Measurements from ENCODE around the gene FAM222B. TPM values are rescaled to one million over a fixed set of nuclear protein-coding genes. Genes with fewer than 3 reads are reported as not detected.

The FAM222B gene
- total RNA-seq, 2 experiments from 2014 or later = 4.0 to 15.2 TPM

GRCh38 chr17:28756049-28756804, 86.4 kb downstream of the FAM222B start:
- Histone ChIP-seq H3K79me2 (ENCODE audit: insufficient read depth, low read depth, low read length) (no peaks in the 10 kb centered on the region), H4K20me1 (ENCODE audit: insufficient read depth, low read length) (no peaks in the 10 kb centered on the region), H2AFZ (ENCODE audit: low read length) (no peak overlapping the region), H3K4me1 (ENCODE audit: insufficient read depth, low read length, poor library complexity, severe bottlenecking) (no peaks in the 10 kb centered on the region), H3K36me3 (ENCODE audit: insufficient read depth, low read length) (peaks cover 36% of the 10 kb centered on the region), H3K4me2 (ENCODE audit: low read length) (no peak overlapping the region), H3K9me3 (ENCODE audit: low read length) (no peaks in the 10 kb centered on the region), H3K4me3 (ENCODE audit: low read depth, low read length, poor library complexity, severe bottlenecking) (no peak overlapping the region), H3K27ac (ENCODE audit: low read depth, low read length, poor library complexity, severe bottlenecking) (no peak overlapping the region), H3K9me2 (ENCODE audit: insufficient read depth, low read length) (no peaks in the 10 kb centered on the region)
- CTCF ChIA-PET (ENCODE audit: unreplicated experiment) = interaction anchor here (0.6 kb wide), 1 partner anchor 11 kb away, joined by 6 read pairs; no protein-coding TSS in a partner anchor
- BruUV-seq (replicated peaks) = no TSS peak
- TF ChIP-seq EZH2phosphoT487 (IDR thresholded peaks at IDR 0.05; ENCODE audit: borderline replicate concordance, low read depth, low read length) (no peak), CTCF (conservative IDR thresholded peaks at IDR 0.05; ENCODE audit: low read length) (no peak)
- POLR2A ChIA-PET = interaction anchor here (2.2 kb wide), 1 partner anchor 29 kb away, joined by 6 read pairs; no protein-coding TSS in a partner anchor
- DNase-seq (ENCODE audit: low spot score) = no peak
- intact Hi-C loops (cut with micrococcal nuclease; ENCODE audit: unreplicated experiment) = no loop called here

DNA sequence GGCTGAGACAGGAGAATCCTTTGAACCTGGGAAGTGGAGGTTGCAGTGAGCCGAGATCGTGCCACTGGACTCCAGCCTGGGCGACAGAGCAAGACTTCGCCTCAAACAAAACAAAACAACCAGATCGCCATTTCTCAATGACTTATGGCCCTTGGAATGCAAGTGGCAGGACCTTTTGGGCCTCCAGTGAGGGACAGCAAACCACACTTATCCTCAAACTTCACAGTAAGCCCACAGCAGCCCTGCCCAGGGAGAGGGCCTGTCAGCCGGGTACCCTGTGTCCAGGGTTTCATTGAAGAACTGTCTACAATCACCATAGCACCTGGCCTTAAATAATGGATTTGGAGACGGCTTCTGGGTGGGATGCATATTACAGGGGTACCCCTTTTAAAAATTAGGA, 87.1 kb downstream of the FAM222B start:
- H3K4me2 ChIP-seq (ENCODE audit: low read length) = no peak overlapping the region
- POLR2A ChIA-PET = no interaction called here

More for the DNA sequence above, 87.1 kb downstream of the FAM222B start:
- Histone ChIP-seq H3K4me1 (ENCODE audit: insufficient read depth, low read length, poor library complexity, severe bottlenecking) (peaks cover under 1% of the 10 kb centered on the region), H2AFZ (ENCODE audit: low read length) (no peak overlapping the region), H3K36me3 (ENCODE audit: insufficient read depth, low read length) (peaks cover 43% of the 10 kb centered on the region), H3K79me2 (ENCODE audit: insufficient read depth, low read depth, low read length) (peaks cover 4% of the 10 kb centered on the region; the same call in 1 of the 2 replicates), H3K9me2 (ENCODE audit: insufficient read depth, low read length) (no peaks in the 10 kb centered on the region), H3K4me3 (ENCODE audit: low read depth, low read length, poor library complexity, severe bottlenecking) (no peak overlapping the region), H4K20me1 (ENCODE audit: insufficient read depth, low read length) (peaks cover 2% of the 10 kb centered on the region; the same call in 1 of the 2 replicates), H3K27ac (ENCODE audit: low read depth, low read length, poor library complexity, severe bottlenecking) (no peak overlapping the region), H3K9me3 (ENCODE audit: low read length) (no peaks in the 10 kb centered on the region)
- intact Hi-C loops (cut with micrococcal nuclease; ENCODE audit: unreplicated experiment) = no loop called here
- TF ChIP-seq EZH2phosphoT487 (IDR thresholded peaks at IDR 0.05; ENCODE audit: borderline replicate concordance, low read depth, low read length) (no peak), CTCF (conservative IDR thresholded peaks at IDR 0.05; ENCODE audit: low read length) (no peak)
- no peak for DNase-seq (ENCODE audit: low spot score)
- CTCF ChIA-PET (ENCODE audit: unreplicated experiment) = no interaction called here
- BruUV-seq (replicated peaks) = no TSS peak
